Lung (tissue), 12 donors: ENCODE data around the gene CDC5L. TPM values are rescaled to one million over a fixed set of nuclear protein-coding genes. Genes with fewer than 3 reads are reported as not detected.

Source experiments
- ATAC-seq: fragments of 200-7000 bp; cut with Tn5 transposase; one replicate; pipeline ENCODE4 v1.9.1; 2020; ENCODE audit warnings: moderate number of reproducible peaks; ENCODE audit not compliant: insufficient read depth, low FRiP score
- DNase-seq, 3 donors: peaks; one replicate each; pipeline ENCODE4 v3.0.0-alpha.2; 2013 to 2017
- H3K27ac ChIP-seq, 2 donors: one replicate each; pipeline ENCODE4 v1.5.1; 2013; ENCODE audit warnings: mild to moderate bottlenecking in 2 of 2, moderate library complexity in 2 of 2, control low read depth in 1 of 2, inconsistent platforms in 1 of 2, low read depth in 1 of 2, low read length in 1 of 2
- H3K27me3 ChIP-seq, 3 donors: one replicate each; pipeline ENCODE4 v1.5.1; 2013; ENCODE audit warnings: low read length in 2 of 3; ENCODE audit not compliant: control insufficient read depth in 3 of 3, insufficient read depth in 3 of 3
- H3K36me3 ChIP-seq, 4 donors: one replicate each; pipeline ENCODE4 v1.5.1; 2013; ENCODE audit warnings: low read length in 4 of 4, mild to moderate bottlenecking in 1 of 4, moderate library complexity in 1 of 4; ENCODE audit not compliant: control insufficient read depth in 4 of 4, insufficient read depth in 4 of 4
- H3K4me1 ChIP-seq, 5 donors: one replicate each; pipeline ENCODE4 v1.5.1; 2013; ENCODE audit warnings: low read length in 5 of 5, mild to moderate bottlenecking in 2 of 5, moderate library complexity in 1 of 5; ENCODE audit not compliant: control insufficient read depth in 5 of 5, insufficient read depth in 5 of 5
- H3K4me3 ChIP-seq: one replicate; pipeline ENCODE4 v1.5.1; 2013; ENCODE audit warnings: mild to moderate bottlenecking, control low read depth, moderate library complexity
- H3K9ac ChIP-seq, 2 donors: one replicate each; pipeline ENCODE4 v1.5.1; 2013; ENCODE audit warnings: low read length in 2 of 2, control low read depth in 1 of 2; ENCODE audit not compliant: insufficient read depth in 1 of 2
- H3K9me3 ChIP-seq, 4 donors: one replicate each; pipeline ENCODE4 v1.5.1; 2013; ENCODE audit warnings: low read length in 3 of 4, mild to moderate bottlenecking in 1 of 4, moderate library complexity in 1 of 4; ENCODE audit not compliant: control insufficient read depth in 4 of 4, insufficient read depth in 3 of 4
- CTCF ChIP-seq: IDR thresholded peaks from 2 replicates; pipeline ENCODE4 v1.5.1; 2012; ENCODE audit warnings: mild to moderate bottlenecking; ENCODE audit errors: control extremely low read depth, extremely low read depth
- WGBS, 2 donors: extraction: QIAGEN DNeasy Blood & Tissue Kit; methylation state at CpG; one replicate each; pipeline ENCODE4 v1.1.7; 2013; 5-methylcytosine and 5-hydroxymethylcytosine counted together
- polyA plus RNA-seq, 2 donors: library from polyadenylated mRNA; stranded (reverse); fragments of 200-250 nt; gene quantifications; one replicate each; pipeline ENCODE4 v1.2.1, GENCODE V29; 2013
- total RNA-seq, 2 donors: library from RNA; depleted of rRNA in 1 of 2; stranded (reverse); fragments of >200 nt in 1 of 2; gene quantifications; one replicate each; pipeline ENCODE4 v1.2.1, GENCODE V29; 2014 to 2021
- donor health status: control.
- donor health status: control.
- donor health status: Bipolar disorder and iron deficiency.
- donor health status: healthy.
- donor health status: DM: yes; HTN: yes; CAD: no.

Gene CDC5L
- total and polyA plus RNA-seq, 4 donors: 5.1 to 26.8 (median 11.3) TPM

GRCh38 chr6:44474190-44474631 is 86.7 kb downstream of the CDC5L start:
- Histone ChIP-seq H3K4me3 (no peak overlapping the region), H3K27me3 (no peaks in the 10 kb centered on the region), H3K9me3 (no peaks in the 10 kb centered on the region), H3K36me3 (no peaks in the 10 kb centered on the region), H3K4me1 (peaks cover 0 to 8% (median 0%) of the 10 kb centered on the region in 5 donors), H3K27ac (no peak overlapping the region), H3K9ac (no peak overlapping the region)
- whole genome bisulfite sequencing, 2 donors: 88 to 91% methylated on average over 9 of the region's 9 CpGs
- no peak for TF ChIP-seq CTCF
- DNase-seq: no peak
- no peak for ATAC-seq

GRCh38 chr6:44474643-44475042 is 87.1 kb downstream of the CDC5L start:
- Histone ChIP-seq H3K27ac (no peak overlapping the region), H3K36me3 (no peaks in the 10 kb centered on the region), H3K27me3 (no peaks in the 10 kb centered on the region), H3K4me3 (no peak overlapping the region), H3K9me3 (no peaks in the 10 kb centered on the region), H3K4me1 (peaks cover 0 to 8% (median 0%) of the 10 kb centered on the region in 5 donors), H3K9ac (no peak overlapping the region)
- ATAC-seq (no peak), DNase-seq (no peak)
- TF ChIP-seq CTCF: no peak
- WGBS, 2 donors: 34 to 35% methylated on average over 1 of the region's 1 CpG

- H3K36me3 ChIP-seq: no peaks in the 10 kb centered on the region
- peaks cover 0 to 8% (median 0%) of the 10 kb centered on the region in 5 donors for H3K4me1 ChIP-seq
- no peak overlapping the region for H3K4me3 ChIP-seq
- TF ChIP-seq CTCF: no peak
- H3K9me3 ChIP-seq: no peaks in the 10 kb centered on the region
- 16 to 30% methylated on average over 6 of the region's 6 CpGs for WGBS, 2 donors
- no peak for DNase-seq
- no peak overlapping the region for H3K27ac ChIP-seq
- H3K9ac ChIP-seq: no peak overlapping the region
- ATAC-seq: no peak
- no peaks in the 10 kb centered on the region for H3K27me3 ChIP-seq
Observed at GRCh38 chr6:44475417-44475778, 87.9 kb downstream of the CDC5L start.

GRCh38 chr6:44475779-44476434 is 88.4 kb downstream of the CDC5L start:
- Histone ChIP-seq H3K27me3 (no peaks in the 10 kb centered on the region), H3K9me3 (no peaks in the 10 kb centered on the region), H3K4me1 (peaks cover 0 to 8% (median 0%) of the 10 kb centered on the region in 5 donors), H3K9ac (no peak overlapping the region), H3K4me3 (no peak overlapping the region), H3K27ac (no peak overlapping the region), H3K36me3 (no peaks in the 10 kb centered on the region)
- ATAC-seq: peak; percentile 86
- TF ChIP-seq CTCF: peak; percentile 91
- WGBS, 2 donors: 41 to 42% methylated on average over 21 to 23 of the region's 23 CpGs
- DNase-seq: peak; percentile 79 to 90 (median 84)
